Neutrophil (primary cell): ENCODE results near the gene TNRC6A.

Source experiments
- H3K27ac ChIP-seq: fragments of 200-600 bp; sonication (generic); 2 replicates; pipeline ENCODE4 v1.5.1; 2016; ENCODE audit warnings: mild to moderate bottlenecking, moderate library complexity
- H3K27me3 ChIP-seq: fragments of 200-600 bp; sonication (generic); 2 replicates; pipeline ENCODE4 v1.6.0; 2016; ENCODE audit warnings: mild to moderate bottlenecking
- H3K36me3 ChIP-seq: fragments of 200-600 bp; sonication (generic); 2 replicates; pipeline ENCODE4 v1.5.1; 2017
- H3K4me1 ChIP-seq, 2 experiments: fragments of 200-600 bp in 1 of 2; sonication (generic) in 1 of 2; 1 replicate in 1 of 2; 2 replicates in 1 of 2; pipeline versions ENCODE4 v1.5.1 to v1.6.1; 2013 to 2016; ENCODE audit warnings: low read depth in 1 of 2, low read length in 1 of 2, mild to moderate bottlenecking in 1 of 2, moderate library complexity in 1 of 2; ENCODE audit not compliant: control insufficient read depth in 1 of 2, insufficient read depth in 1 of 2
- H3K4me3 ChIP-seq, 2 experiments: fragments of 200-600 bp in 1 of 2; sonication (generic) in 1 of 2; 1 replicate in 1 of 2; 2 replicates in 1 of 2; pipeline ENCODE4 v1.5.1; 2013 to 2016; ENCODE audit warnings: low read depth in 1 of 2, low read length in 1 of 2, mild to moderate bottlenecking in 1 of 2, moderate library complexity in 1 of 2
- H3K9me3 ChIP-seq: fragments of 200-600 bp; sonication (generic); 2 replicates; pipeline ENCODE4 v1.5.1; 2016
- TF ChIP-seq, protein P1 (sequence below): fragments of 200-600 bp; sonication (generic); IDR thresholded peaks from 2 replicates; pipeline ENCODE4 v1.5.1; 2016; ENCODE audit warnings: antibody characterized with exemption

TNRC6A gene

DNA sequence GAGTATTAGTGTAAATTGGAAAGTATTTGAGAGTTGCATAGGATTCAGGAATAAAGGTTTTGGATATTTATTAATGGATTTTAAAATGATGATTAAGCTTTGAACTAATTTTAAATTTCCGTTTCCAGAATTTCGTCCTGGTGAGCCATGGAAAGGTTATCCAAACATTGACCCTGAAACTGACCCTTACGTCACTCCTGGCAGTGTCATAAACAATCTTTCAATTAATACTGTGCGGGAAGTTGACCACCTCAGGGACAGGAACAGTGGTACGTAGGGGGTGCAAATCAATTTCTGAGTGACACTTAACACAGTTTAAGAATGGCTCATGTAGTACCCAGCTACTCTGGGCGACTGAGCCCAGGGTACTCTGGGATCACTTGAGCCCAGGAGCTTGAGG is 87.2 kb downstream of the TNRC6A start:
- peaks cover 96% of the 10 kb centered on the region for H3K36me3 ChIP-seq
- H3K9me3 ChIP-seq: no peaks in the 10 kb centered on the region
- no peaks in the 10 kb centered on the region for H3K4me1 ChIP-seq
- TF ChIP-seq, protein P1, sequence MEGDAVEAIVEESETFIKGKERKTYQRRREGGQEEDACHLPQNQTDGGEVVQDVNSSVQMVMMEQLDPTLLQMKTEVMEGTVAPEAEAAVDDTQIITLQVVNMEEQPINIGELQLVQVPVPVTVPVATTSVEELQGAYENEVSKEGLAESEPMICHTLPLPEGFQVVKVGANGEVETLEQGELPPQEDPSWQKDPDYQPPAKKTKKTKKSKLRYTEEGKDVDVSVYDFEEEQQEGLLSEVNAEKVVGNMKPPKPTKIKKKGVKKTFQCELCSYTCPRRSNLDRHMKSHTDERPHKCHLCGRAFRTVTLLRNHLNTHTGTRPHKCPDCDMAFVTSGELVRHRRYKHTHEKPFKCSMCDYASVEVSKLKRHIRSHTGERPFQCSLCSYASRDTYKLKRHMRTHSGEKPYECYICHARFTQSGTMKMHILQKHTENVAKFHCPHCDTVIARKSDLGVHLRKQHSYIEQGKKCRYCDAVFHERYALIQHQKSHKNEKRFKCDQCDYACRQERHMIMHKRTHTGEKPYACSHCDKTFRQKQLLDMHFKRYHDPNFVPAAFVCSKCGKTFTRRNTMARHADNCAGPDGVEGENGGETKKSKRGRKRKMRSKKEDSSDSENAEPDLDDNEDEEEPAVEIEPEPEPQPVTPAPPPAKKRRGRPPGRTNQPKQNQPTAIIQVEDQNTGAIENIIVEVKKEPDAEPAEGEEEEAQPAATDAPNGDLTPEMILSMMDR: no peak
- H3K4me3 ChIP-seq: no peak overlapping the region
- no peak overlapping the region for H3K27ac ChIP-seq
- no peaks in the 10 kb centered on the region for H3K27me3 ChIP-seq

DNA sequence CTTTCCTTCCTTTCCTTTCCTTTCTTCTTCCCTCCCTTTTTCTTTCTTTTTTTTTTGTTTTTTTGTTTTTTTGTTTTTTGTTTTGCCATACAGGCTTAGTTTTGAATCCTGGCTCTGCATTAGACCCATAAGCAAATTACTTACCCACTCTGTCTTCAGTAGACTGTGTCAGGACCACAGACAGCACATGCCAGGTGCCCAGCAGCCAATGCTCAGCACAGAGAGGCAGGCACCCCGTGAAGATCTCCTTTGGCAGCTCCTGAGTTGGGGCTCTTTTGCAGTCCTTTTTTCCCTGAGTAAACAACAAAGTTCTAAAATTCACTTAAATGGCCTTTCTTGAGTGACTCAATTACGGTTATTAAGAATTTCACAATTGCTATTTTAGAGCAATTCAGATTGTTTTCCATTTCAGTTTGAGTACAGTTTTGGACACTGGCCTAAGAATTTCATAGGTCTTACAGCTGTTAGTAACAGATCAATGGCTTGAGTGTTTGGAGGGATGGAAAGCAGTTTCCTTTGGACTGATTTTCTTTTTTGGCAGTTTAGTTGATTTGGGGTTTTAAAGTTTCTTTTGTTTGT is 90.1 kb downstream of the TNRC6A start:
- Histone ChIP-seq H3K4me1 (no peaks in the 10 kb centered on the region), H3K4me3 (no peak overlapping the region), H3K9me3 (no peaks in the 10 kb centered on the region), H3K27me3 (no peaks in the 10 kb centered on the region), H3K36me3 (peaks cover 97% of the 10 kb centered on the region), H3K27ac (no peak overlapping the region)
- TF ChIP-seq, protein P1: no peak

DNA sequence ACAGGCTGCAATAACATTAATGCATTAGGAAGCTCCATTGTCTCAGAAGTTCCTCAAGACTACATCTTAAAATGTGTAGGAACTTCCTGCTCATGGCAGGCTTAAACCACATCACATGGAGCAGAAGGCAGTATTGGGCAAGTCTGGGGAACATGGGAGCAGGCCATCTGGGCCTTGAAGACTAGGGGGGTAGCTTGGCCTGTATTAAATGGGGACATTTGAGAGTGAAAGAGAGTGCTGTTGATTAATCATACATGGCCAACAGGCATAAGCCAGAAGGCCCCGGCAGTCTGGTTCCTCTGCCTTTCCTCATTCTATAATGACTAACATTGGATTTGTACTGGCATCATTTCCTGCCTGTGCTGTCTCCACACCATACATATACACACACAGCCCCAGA is 91.1 kb downstream of the TNRC6A start:
- TF ChIP-seq, protein P1: no peak
- Histone ChIP-seq H3K36me3 (peaks cover 93% of the 10 kb centered on the region), H3K27ac (no peak overlapping the region), H3K27me3 (no peaks in the 10 kb centered on the region), H3K4me1 (no peaks in the 10 kb centered on the region), H3K9me3 (no peaks in the 10 kb centered on the region), H3K4me3 (no peak overlapping the region)

DNA sequence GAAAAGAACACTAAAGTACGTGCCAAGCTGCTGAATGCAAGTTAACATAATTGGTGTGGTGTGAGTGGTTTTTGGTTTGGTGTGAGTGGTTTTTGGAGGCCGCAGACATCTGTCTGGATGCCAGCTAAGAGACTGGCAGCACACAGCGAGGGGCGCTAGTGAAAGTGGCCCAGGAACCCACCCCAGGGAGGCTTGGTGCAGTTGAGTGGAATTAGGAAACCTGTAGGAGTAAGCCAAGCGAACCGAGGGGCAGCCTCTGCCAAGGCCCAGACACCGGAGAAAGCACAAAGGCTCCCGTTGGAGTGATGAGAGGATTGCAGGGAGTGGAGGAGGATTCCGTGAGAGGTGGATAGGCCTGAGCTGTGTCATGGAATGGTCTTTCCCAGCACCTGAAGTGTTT is 91.7 kb downstream of the TNRC6A start:
- Histone ChIP-seq H3K27me3 (no peaks in the 10 kb centered on the region), H3K9me3 (no peaks in the 10 kb centered on the region), H3K4me1 (no peaks in the 10 kb centered on the region), H3K36me3 (peaks cover 93% of the 10 kb centered on the region), H3K4me3 (no peak overlapping the region), H3K27ac (no peak overlapping the region)
- TF ChIP-seq, protein P1: no peak

DNA sequence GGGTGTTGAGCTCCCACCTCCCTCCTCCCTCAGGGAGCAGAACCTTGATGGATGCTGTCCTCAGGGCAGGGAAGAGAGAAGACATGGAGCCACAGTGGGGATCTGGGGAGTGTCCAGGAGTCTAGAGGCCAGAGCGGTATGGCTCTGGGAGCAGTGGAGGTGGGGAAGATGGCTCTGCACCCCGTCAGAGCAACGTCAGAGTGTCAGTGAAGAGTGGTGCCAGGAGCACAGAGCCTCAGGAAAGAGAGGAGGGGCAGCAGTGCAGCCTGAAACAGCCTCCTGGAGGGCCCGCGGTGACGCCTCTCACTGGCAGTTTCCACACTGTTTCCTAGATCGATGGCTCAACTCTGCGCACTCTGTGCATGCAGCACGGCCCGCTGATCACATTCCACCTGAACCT is 93.1 kb downstream of the TNRC6A start:
- no peaks in the 10 kb centered on the region for H3K9me3 ChIP-seq
- H3K4me1 ChIP-seq: no peaks in the 10 kb centered on the region
- H3K27ac ChIP-seq: no peak overlapping the region
- H3K4me3 ChIP-seq: no peak overlapping the region
- TF ChIP-seq, protein P1: no peak
- peaks cover 91% of the 10 kb centered on the region for H3K36me3 ChIP-seq
- H3K27me3 ChIP-seq: no peaks in the 10 kb centered on the region

DNA sequence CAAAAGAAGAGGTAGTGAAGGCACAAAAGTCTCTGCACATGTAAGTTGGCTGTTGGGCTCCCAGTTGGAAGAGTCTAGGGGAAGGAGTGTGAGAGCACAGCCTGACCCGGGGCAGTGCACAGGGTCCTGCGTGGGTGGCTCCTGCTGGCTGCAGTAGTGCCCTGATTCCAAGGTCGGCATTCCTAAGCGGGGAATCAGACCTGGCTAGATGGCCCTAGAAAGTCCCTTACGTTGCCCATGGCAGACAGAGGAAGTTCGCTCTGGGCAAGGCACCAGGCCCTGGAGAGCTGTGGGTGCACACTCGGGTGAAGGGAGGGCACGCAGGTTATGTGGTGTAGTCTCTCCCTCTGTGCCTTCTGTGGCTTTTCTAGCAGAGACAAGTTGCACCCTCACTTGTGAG is 93.5 kb downstream of the TNRC6A start:
- H3K4me1 ChIP-seq: no peaks in the 10 kb centered on the region
- H3K9me3 ChIP-seq: no peaks in the 10 kb centered on the region
- no peak overlapping the region for H3K27ac ChIP-seq
- no peaks in the 10 kb centered on the region for H3K27me3 ChIP-seq
- H3K4me3 ChIP-seq: no peak overlapping the region
- TF ChIP-seq, protein P1: no peak
- H3K36me3 ChIP-seq: peaks cover 91% of the 10 kb centered on the region
